ENCODE measurements around the gene ELOVL6. TPM values are rescaled to one million over a fixed set of nuclear protein-coding genes. Genes with fewer than 3 reads are reported as not detected.
"Not testable (repeated sequence)": the region's sequence is repeated elsewhere in the genome, so short reads cannot be mapped to it uniquely, and the experiment has no call there.

Gene ELOVL6, protein sequence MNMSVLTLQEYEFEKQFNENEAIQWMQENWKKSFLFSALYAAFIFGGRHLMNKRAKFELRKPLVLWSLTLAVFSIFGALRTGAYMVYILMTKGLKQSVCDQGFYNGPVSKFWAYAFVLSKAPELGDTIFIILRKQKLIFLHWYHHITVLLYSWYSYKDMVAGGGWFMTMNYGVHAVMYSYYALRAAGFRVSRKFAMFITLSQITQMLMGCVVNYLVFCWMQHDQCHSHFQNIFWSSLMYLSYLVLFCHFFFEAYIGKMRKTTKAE
- 33.4 and 51.6 TPM in 2 replicates for total RNA-seq (ENCODE audit: low replicate concordance)
- long read RNA-seq, full-length matches to known transcripts, result 22 of 34 reads
- long read RNA-seq, partial matches to known transcripts, result 0 of 34 reads
- long read RNA-seq, other reads (novel, unspliced or antisense), result 12 of 34 reads

DNA sequence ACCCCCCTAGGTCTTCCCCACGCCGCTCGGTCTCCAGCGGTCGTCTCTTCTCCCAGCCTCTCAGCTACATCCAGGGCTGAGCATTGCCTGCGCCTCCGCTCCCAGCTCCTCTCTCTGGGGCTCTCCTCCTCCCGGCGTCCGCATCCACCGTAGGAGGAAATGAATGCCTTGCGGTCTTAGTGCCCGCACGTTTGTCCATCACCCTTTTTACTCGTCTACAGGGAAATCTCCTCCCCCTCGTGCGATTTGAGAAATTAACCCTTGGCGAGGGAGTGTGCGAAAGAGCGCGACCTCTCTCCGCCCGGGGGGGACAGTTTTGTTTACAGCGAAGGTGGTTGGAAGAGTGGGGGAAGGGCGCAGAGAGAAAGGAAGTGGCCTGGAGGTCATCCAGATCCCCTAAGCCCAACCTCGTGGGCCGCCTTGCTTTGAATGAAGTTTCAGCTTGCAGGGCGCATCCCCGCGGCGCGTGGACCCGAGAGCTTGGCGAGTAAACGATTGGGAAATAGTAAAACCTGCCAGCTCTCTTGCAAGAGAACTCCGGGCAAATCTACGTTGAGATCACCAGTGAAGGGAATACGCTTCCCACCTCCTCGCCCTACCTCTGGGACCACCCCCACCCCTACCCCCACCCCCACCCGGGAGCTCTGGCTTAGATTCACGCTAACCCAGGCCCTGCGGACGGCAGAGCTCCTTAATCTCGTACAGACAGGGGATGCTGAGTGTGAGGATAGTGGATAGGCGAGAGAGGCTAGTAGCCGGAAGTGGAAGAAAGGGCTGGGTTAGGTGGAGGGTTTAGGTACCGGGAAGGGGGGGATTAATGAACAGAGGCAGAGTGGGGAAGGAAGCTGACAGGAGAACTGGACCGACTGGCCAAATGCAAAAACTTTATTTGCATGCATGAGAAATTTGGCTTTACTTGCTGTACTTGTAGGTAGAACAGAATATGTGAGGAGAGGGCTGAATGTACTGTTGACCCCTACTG is at the start of gene ELOVL6:
ELOVL6 (minus strand) TSS at position 181 of the 982 bp plus-strand sequence. CDS start 280 bp downstream, outside the sequence.
- peak within 1 kb of the TSS; percentile 92 for H3K27ac Mint-ChIP-seq
- H3K36me3 Mint-ChIP-seq, result no peaks in the 10 kb centered on the region
- DNase-seq (ENCODE audit: extremely low spot score, unreplicated experiment), result peak; percentile 77
- peaks cover 3% of the 10 kb centered on the region for H3K27me3 Mint-ChIP-seq
- peak within 1 kb of the TSS; percentile 94 for H3K4me3 Mint-ChIP-seq
- H3K4me1 Mint-ChIP-seq (ENCODE audit: unreplicated experiment), result peaks cover 20% of the 10 kb centered on the region
- TF ChIP-seq, protein P1, sequence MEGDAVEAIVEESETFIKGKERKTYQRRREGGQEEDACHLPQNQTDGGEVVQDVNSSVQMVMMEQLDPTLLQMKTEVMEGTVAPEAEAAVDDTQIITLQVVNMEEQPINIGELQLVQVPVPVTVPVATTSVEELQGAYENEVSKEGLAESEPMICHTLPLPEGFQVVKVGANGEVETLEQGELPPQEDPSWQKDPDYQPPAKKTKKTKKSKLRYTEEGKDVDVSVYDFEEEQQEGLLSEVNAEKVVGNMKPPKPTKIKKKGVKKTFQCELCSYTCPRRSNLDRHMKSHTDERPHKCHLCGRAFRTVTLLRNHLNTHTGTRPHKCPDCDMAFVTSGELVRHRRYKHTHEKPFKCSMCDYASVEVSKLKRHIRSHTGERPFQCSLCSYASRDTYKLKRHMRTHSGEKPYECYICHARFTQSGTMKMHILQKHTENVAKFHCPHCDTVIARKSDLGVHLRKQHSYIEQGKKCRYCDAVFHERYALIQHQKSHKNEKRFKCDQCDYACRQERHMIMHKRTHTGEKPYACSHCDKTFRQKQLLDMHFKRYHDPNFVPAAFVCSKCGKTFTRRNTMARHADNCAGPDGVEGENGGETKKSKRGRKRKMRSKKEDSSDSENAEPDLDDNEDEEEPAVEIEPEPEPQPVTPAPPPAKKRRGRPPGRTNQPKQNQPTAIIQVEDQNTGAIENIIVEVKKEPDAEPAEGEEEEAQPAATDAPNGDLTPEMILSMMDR (conservative IDR thresholded peaks at IDR 0.05), result no peak
- H3K9me3 Mint-ChIP-seq, result no peaks in the 10 kb centered on the region

DNA sequence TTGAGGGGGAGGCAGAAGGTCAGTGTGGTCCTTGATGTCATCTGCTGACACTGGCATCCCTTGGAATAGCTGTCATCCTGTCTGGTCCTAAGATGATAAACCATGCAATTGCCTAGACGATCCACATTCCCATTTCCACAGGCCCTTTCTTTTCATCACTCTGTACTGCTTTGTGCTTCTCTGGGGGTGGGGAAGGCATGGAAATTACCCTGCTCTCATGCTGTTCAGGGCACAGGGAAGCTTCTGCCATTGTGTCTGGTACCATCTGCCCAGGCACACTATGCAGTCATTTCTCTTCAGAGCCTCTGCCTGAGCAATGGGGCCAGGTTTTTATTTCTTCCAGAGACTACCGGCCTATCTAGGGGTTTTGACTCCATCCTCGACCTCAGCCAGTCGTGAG is 49.7 kb upstream of the ELOVL6 start:
- Mint-ChIP-seq H3K4me3 (no peak overlapping the region), H3K27ac (no peak overlapping the region), H3K9me3 (no peaks in the 10 kb centered on the region), H3K36me3 (no peaks in the 10 kb centered on the region), H3K4me1 (ENCODE audit: unreplicated experiment) (peaks cover 7% of the 10 kb centered on the region), H3K27me3 (no peaks in the 10 kb centered on the region)
- TF ChIP-seq, protein P1 (conservative IDR thresholded peaks at IDR 0.05), result no peak
- no peak for DNase-seq (ENCODE audit: extremely low spot score, unreplicated experiment)

DNA sequence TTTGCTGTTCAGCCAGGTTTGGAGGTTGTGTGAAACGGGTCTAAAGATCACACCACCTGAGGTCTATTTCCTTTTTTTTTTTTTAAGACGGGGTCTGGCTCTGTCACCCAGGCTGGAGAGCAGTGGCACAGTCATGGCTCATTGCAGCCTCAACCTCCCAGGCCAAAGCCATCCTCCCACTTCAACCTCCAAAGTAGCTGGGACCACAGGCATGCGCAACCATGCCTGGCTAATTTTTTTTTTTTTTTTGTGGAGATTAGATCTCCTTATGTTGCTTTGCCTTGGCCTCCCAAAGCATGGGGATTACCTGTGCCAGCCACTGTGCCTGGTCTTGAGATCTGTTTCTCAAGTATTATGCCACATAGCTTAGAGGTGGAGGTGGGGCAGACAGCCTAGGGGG is 49.2 kb upstream of the ELOVL6 start:
- H3K4me3 Mint-ChIP-seq, result no peak overlapping the region
- H3K4me1 Mint-ChIP-seq (ENCODE audit: unreplicated experiment), result peaks cover 7% of the 10 kb centered on the region
- no peaks in the 10 kb centered on the region for H3K9me3 Mint-ChIP-seq
- no peaks in the 10 kb centered on the region for H3K27me3 Mint-ChIP-seq
- H3K27ac Mint-ChIP-seq, result no peak overlapping the region
- no peaks in the 10 kb centered on the region for H3K36me3 Mint-ChIP-seq
- TF ChIP-seq, protein P1 (conservative IDR thresholded peaks at IDR 0.05), result no peak
- DNase-seq (ENCODE audit: extremely low spot score, unreplicated experiment), result no peak

DNA sequence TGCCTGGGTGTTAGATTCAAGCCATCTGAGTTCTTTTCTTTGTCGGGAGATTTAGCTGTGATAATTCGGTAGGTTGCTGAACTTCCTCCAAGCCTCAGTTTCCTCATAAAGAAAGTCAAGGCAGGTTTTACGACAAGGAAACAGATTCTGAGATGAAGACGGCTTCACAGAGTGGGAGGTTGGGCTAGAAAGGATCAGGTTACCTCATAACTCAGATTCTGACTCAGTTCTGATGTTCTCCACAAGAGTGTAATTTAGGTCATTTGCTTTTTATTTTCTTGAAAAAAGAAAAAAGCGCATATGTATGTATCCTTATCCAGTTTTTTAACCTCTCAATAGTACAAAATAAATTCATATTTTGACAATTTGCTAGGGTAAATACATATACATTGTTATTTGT is 47.2 kb upstream of the ELOVL6 start:
- Mint-ChIP-seq H3K27me3 (no peaks in the 10 kb centered on the region), H3K9me3 (no peaks in the 10 kb centered on the region)

DNA sequence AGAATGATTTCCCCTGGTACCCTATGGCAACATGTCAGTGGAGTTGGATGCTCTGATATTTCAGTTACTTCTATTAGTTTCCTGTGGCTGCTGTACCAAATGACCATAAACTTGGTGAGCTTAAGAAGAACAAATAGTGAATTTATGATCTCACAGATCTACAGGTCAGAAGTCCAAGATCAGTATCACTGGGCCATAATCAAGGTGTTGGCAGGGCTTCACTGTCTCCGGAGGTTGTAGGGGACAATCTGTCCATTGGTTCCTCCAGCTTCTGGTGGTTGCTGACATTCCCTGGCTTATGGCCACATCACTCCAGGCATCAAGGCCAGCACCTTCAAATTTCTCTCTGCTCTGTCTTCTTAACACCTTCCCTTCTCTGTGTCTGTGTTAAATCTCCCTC is 37.9 kb upstream of the ELOVL6 start:
- Mint-ChIP-seq H3K4me3 (no peak overlapping the region), H3K9me3 (no peaks in the 10 kb centered on the region), H3K27ac (no peak overlapping the region), H3K36me3 (no peaks in the 10 kb centered on the region), H3K27me3 (peaks cover 3% of the 10 kb centered on the region), H3K4me1 (ENCODE audit: unreplicated experiment) (no peaks in the 10 kb centered on the region)
- TF ChIP-seq, protein P1 (conservative IDR thresholded peaks at IDR 0.05), result no peak
- DNase-seq (ENCODE audit: extremely low spot score, unreplicated experiment), result no peak

More for the DNA sequence above, 47.2 kb upstream of the ELOVL6 start:
- Mint-ChIP-seq H3K4me3 (no peak overlapping the region), H3K36me3 (no peaks in the 10 kb centered on the region), H3K27ac (no peak overlapping the region), H3K4me1 (ENCODE audit: unreplicated experiment) (peaks cover 7% of the 10 kb centered on the region)
- DNase-seq (ENCODE audit: extremely low spot score, unreplicated experiment), result no peak
- TF ChIP-seq, protein P1 (conservative IDR thresholded peaks at IDR 0.05), result no peak

DNA sequence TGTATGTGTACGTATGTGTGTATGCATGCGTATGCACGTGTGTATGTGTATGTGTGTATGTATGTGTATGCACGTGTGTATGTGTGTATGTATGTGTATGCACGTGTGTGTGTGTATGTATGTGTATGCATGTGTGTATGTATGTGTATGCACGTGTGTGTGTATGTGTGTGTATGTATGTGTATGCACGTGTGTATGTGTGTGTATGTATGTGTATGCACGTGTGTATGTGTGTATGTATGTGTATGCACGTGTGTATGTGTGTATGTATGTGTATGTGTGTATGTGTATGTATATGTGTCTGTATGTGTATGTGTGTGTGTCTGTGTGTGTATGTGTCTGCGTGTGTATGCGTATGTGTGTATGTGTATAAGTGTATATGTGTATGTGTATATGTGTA is 35.2 kb upstream of the ELOVL6 start:
- not testable (repeated sequence) for H3K27ac Mint-ChIP-seq; H3K36me3 Mint-ChIP-seq; H3K27me3 Mint-ChIP-seq; H3K9me3 Mint-ChIP-seq; H3K4me1 Mint-ChIP-seq (ENCODE audit: unreplicated experiment); H3K4me3 Mint-ChIP-seq; DNase-seq (ENCODE audit: extremely low spot score, unreplicated experiment)

Measured in type B pancreatic cell (in vitro differentiated cells).